Astrocyte (in vitro differentiated cells and primary cell): ENCODE measurements around the gene MXD3. TPM values are rescaled to one million over a fixed set of nuclear protein-coding genes. Genes with fewer than 3 reads are reported as not detected.

Source experiments
- DNase-seq: peaks from one replicate; pipeline ENCODE4 v3.0.0-alpha.2; 2010; ENCODE audit warnings: low read depth
- FAIRE-seq: peaks from 2 replicates; lab custom pipeline; 2011; peaks lifted over from hg19 to GRCh38; lab: Jason Lieb, UNC
- H2AFZ ChIP-seq: 2 replicates; pipeline ENCODE4 v1.6.0; 2012; ENCODE audit warnings: low read depth, low read length, inconsistent platforms
- H3K27ac ChIP-seq: 2 replicates; pipeline ENCODE4 v1.5.1; 2011; ENCODE audit warnings: low read depth, low read length, inconsistent platforms
- H3K27me3 ChIP-seq: 2 replicates; pipeline ENCODE4 v1.6.0; 2011; ENCODE audit warnings: low read length, inconsistent platforms; ENCODE audit not compliant: insufficient read depth
- H3K36me3 ChIP-seq: 2 replicates; pipeline ENCODE4 v1.5.1; 2011; ENCODE audit warnings: low read length, inconsistent platforms; ENCODE audit not compliant: insufficient read depth
- H3K4me1 ChIP-seq: 2 replicates; pipeline ENCODE4 v1.5.1; 2011; ENCODE audit warnings: low read length, inconsistent platforms; ENCODE audit not compliant: insufficient read depth
- H3K4me2 ChIP-seq: 2 replicates; pipeline ENCODE4 v1.6.0; 2012; ENCODE audit warnings: low read length, inconsistent platforms
- H3K4me3 ChIP-seq: 2 replicates; pipeline ENCODE4 v1.5.1; 2011; ENCODE audit warnings: low read depth, mild to moderate bottlenecking, low read length, inconsistent platforms; ENCODE audit not compliant: insufficient read depth
- H3K79me2 ChIP-seq: 2 replicates; pipeline ENCODE4 v1.6.0; 2012; ENCODE audit warnings: mild to moderate bottlenecking, low read length, inconsistent platforms; ENCODE audit not compliant: insufficient read depth
- H3K9ac ChIP-seq: 2 replicates; pipeline ENCODE4 v1.6.0; 2012; ENCODE audit warnings: mild to moderate bottlenecking, low read length, inconsistent platforms
- H3K9me3 ChIP-seq: 2 replicates; pipeline ENCODE4 v1.5.1; 2012; ENCODE audit warnings: low read depth, mild to moderate bottlenecking, low read length, inconsistent platforms; ENCODE audit not compliant: insufficient read depth
- H4K20me1 ChIP-seq: 2 replicates; pipeline ENCODE4 v1.6.0; 2012; ENCODE audit warnings: low read length, inconsistent platforms; ENCODE audit not compliant: insufficient read depth
- H3K27ac Mint-ChIP-seq: one replicate; pipeline ENCODE4 v1.8.0; 2021; ENCODE audit warnings: mild to moderate bottlenecking, mixed read lengths; ENCODE audit not compliant: unreplicated experiment
- H3K27me3 Mint-ChIP-seq: one replicate; pipeline ENCODE4 v1.8.0; 2021; ENCODE audit warnings: low read depth, mixed read lengths; ENCODE audit not compliant: unreplicated experiment
- H3K36me3 Mint-ChIP-seq: one replicate; pipeline ENCODE4 v1.8.0; 2021; ENCODE audit warnings: low read depth, mixed read lengths; ENCODE audit not compliant: unreplicated experiment
- H3K4me1 Mint-ChIP-seq: one replicate; pipeline ENCODE4 v1.8.0; 2021; ENCODE audit warnings: low read depth, mixed read lengths; ENCODE audit not compliant: unreplicated experiment
- H3K4me3 Mint-ChIP-seq: one replicate; pipeline ENCODE4 v1.8.0; 2021; ENCODE audit warnings: mild to moderate bottlenecking, moderate library complexity, mixed read lengths; ENCODE audit not compliant: unreplicated experiment
- H3K9me3 Mint-ChIP-seq: one replicate; pipeline ENCODE4 v1.8.0; 2021; ENCODE audit warnings: mild to moderate bottlenecking, mixed read lengths; ENCODE audit not compliant: unreplicated experiment
- CTCF ChIP-seq: IDR thresholded peaks from 2 replicates; pipeline ENCODE4 v1.5.1; 2011; ENCODE audit warnings: low read depth, mild to moderate bottlenecking, inconsistent platforms, low read length, moderate library complexity; ENCODE audit not compliant: insufficient read depth
- EZH2 ChIP-seq: IDR thresholded peaks from 2 replicates; pipeline ENCODE4 v1.6.1; 2012; ENCODE audit warnings: mild to moderate bottlenecking, low read length, inconsistent platforms; ENCODE audit not compliant: insufficient read depth
- total RNA-seq: library from RNA; stranded (reverse); gene quantifications from 2 replicates; pipeline ENCODE4 v1.2.1, GENCODE V29; 2021

The MXD3 gene
- total RNA-seq, 1 donor from 2014 or later: 2.8 TPM

GRCh38 chr5:177353093-177353492, 41.4 kb upstream of the MXD3 start:
- FAIRE-seq: no peak
- TF ChIP-seq EZH2: no peak
- no peak for TF ChIP-seq CTCF

GRCh38 chr5:177351392-177352329, 40.0 kb upstream of the MXD3 start, which contains the start of gene LMAN2:
LMAN2 (minus strand) TSS chr5:177351668; CDS start chr5:177351647, 21 bp downstream.
- H3K36me3 ChIP-seq: peaks cover 17% of the 10 kb centered on the region
- peak within 1 kb of the TSS; percentile 90 for H3K4me3 ChIP-seq
- H2AFZ ChIP-seq: peak within 1 kb of the TSS; percentile 88
- FAIRE-seq (no peak), DNase-seq (peak; percentile 96)
- peak within 1 kb of the TSS; percentile 96 for H3K27ac ChIP-seq
- H3K4me1 ChIP-seq: peaks cover 18% of the 10 kb centered on the region
- H3K27me3 Mint-ChIP-seq: peaks cover 5% of the 10 kb centered on the region
- peaks cover 21% of the 10 kb centered on the region for H3K4me1 Mint-ChIP-seq
- no peaks in the 10 kb centered on the region for H3K9me3 ChIP-seq
- peak within 1 kb of the TSS; percentile 98 for H3K4me3 Mint-ChIP-seq
- peaks cover 2% of the 10 kb centered on the region for H3K36me3 Mint-ChIP-seq
- no peaks in the 10 kb centered on the region for H3K27me3 ChIP-seq
- peaks cover 46% of the 10 kb centered on the region for H3K79me2 ChIP-seq
- TF ChIP-seq CTCF: no peak
- no peak for TF ChIP-seq EZH2
- peak within 1 kb of the TSS; percentile 93 for H3K9ac ChIP-seq
- H4K20me1 ChIP-seq: peaks cover 34% of the 10 kb centered on the region
- peak within 1 kb of the TSS; percentile 93 for H3K4me2 ChIP-seq
- H3K9me3 Mint-ChIP-seq: peaks cover 6% of the 10 kb centered on the region
- H3K27ac Mint-ChIP-seq: peak within 1 kb of the TSS; percentile 98

More at GRCh38 chr5:177353093-177353492, 41.4 kb upstream of the MXD3 start:
- Histone ChIP-seq H3K9ac (no peak overlapping the region), H3K36me3 (peaks cover 7% of the 10 kb centered on the region), H3K9me3 (no peaks in the 10 kb centered on the region), H4K20me1 (peaks cover 21% of the 10 kb centered on the region), H3K4me2 (no peak overlapping the region), H3K4me3 (no peak overlapping the region), H3K79me2 (peaks cover 32% of the 10 kb centered on the region), H3K27me3 (no peaks in the 10 kb centered on the region), H3K27ac (no peak overlapping the region), H2AFZ (no peak overlapping the region), H3K4me1 (peaks cover 25% of the 10 kb centered on the region)
- Mint-ChIP-seq H3K27me3 (peaks cover 5% of the 10 kb centered on the region), H3K27ac (peak overlapping the region; percentile 47), H3K9me3 (peaks cover 6% of the 10 kb centered on the region), H3K4me3 (peak overlapping the region; percentile 45), H3K36me3 (peaks cover 2% of the 10 kb centered on the region), H3K4me1 (peaks cover 29% of the 10 kb centered on the region)
- no peak for DNase-seq
